ENCODE results near the gene DCN.

DCN gene

DNA sequence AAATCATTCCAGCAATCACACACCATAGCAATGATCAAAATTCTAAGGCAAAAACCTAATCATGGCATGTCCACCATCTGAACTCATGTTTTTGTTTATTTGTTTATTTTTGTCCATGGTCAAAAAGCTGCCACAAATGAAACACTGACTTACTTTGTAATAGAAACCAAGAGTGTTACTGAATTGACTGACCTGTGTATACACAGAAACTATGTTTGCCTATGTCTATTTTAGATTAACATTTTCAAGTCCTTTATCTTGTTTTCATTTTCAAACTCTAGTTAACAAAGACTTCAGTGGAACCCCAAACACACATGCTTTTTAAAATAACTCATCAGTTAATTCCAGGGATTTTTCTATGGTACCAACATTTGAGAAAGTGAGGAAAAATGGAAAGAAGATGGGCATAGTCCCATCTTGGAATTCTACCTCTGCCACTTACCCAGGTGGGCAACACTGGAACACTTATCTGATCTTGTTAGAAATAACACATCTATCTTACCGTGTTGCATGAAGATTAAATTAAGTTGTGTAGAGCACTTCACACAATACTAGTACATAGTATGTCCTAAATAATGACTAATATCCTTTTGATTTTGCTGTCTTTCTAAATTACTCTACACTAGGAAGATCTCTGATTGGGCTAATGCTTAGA lies 77.7 kb downstream of the DCN start:
- TF ChIP-seq CTCF (IDR thresholded peaks at IDR 0.05; ENCODE audit: low read length) (no peak), EZH2 (IDR thresholded peaks at IDR 0.05; ENCODE audit: borderline replicate concordance, low read length) (no peak)
- H3F3A ChIP-seq (ENCODE audit: insufficient read depth, low read length) = no peaks in the 10 kb centered on the region
- H3K27ac ChIP-seq (ENCODE audit: low read depth, low read length, poor library complexity, severe bottlenecking) = no peak overlapping the region
- H4K20me1 ChIP-seq (ENCODE audit: insufficient read depth, low read length) = no peaks in the 10 kb centered on the region
- H2AFZ ChIP-seq (ENCODE audit: low read length) = no peak overlapping the region
- no peaks in the 10 kb centered on the region for H3K9me3 ChIP-seq (ENCODE audit: low read length)
- H3K9ac ChIP-seq (ENCODE audit: low read length) = no peak overlapping the region
- no peak overlapping the region for H3K4me3 ChIP-seq (ENCODE audit: low read depth, low read length, poor library complexity, severe bottlenecking)
- no peaks in the 10 kb centered on the region for H3K27me3 ChIP-seq (ENCODE audit: insufficient read depth, low read length)
- no peaks in the 10 kb centered on the region for H3K36me3 ChIP-seq (ENCODE audit: insufficient read depth, low read length)
- H3K79me2 ChIP-seq (ENCODE audit: insufficient read depth, low read length) = no peaks in the 10 kb centered on the region
- no peak overlapping the region for H3K4me2 ChIP-seq (ENCODE audit: low read length)
- no peaks in the 10 kb centered on the region for H3K4me1 ChIP-seq (ENCODE audit: insufficient read depth, low read length, severe bottlenecking)
- H3K9me2 ChIP-seq (ENCODE audit: low read depth, low read length) = no peaks in the 10 kb centered on the region

DNA sequence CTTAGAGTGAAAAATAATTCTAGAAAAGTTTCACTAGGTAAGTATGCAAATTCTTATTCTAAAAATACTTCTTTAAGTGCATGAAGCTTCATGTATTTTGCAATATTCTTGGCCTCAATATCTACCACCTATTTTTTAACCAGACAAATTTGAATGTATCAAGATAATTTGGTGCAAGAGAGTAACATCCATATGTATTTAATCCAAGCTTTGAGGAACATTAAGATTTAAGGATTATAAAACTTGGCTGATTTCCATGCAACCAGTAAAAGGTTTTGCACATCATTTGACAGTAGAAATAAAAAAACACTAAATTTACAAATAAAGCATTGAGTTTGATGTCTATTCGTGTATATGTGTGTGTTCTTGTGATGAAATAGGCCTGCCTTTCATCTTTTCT lies 79.0 kb downstream of the DCN start:
- no peak for TF ChIP-seq CTCF (IDR thresholded peaks at IDR 0.05; ENCODE audit: low read length)
- no peak for TF ChIP-seq EZH2 (IDR thresholded peaks at IDR 0.05; ENCODE audit: borderline replicate concordance, low read length)
- H3K4me1 ChIP-seq (ENCODE audit: insufficient read depth, low read length, severe bottlenecking) = no peaks in the 10 kb centered on the region
- no peak overlapping the region for H3K27ac ChIP-seq (ENCODE audit: low read depth, low read length, poor library complexity, severe bottlenecking)
- H4K20me1 ChIP-seq (ENCODE audit: insufficient read depth, low read length) = no peaks in the 10 kb centered on the region
- H2AFZ ChIP-seq (ENCODE audit: low read length) = no peak overlapping the region
- H3K9me2 ChIP-seq (ENCODE audit: low read depth, low read length) = no peaks in the 10 kb centered on the region
- no peaks in the 10 kb centered on the region for H3F3A ChIP-seq (ENCODE audit: insufficient read depth, low read length)
- no peak overlapping the region for H3K9ac ChIP-seq (ENCODE audit: low read length)
- no peak overlapping the region for H3K4me2 ChIP-seq (ENCODE audit: low read length)
- H3K36me3 ChIP-seq (ENCODE audit: insufficient read depth, low read length) = no peaks in the 10 kb centered on the region
- no peak overlapping the region for H3K4me3 ChIP-seq (ENCODE audit: low read depth, low read length, poor library complexity, severe bottlenecking)
- H3K79me2 ChIP-seq (ENCODE audit: insufficient read depth, low read length) = no peaks in the 10 kb centered on the region
- H3K27me3 ChIP-seq (ENCODE audit: insufficient read depth, low read length) = no peaks in the 10 kb centered on the region
- H3K9me3 ChIP-seq (ENCODE audit: low read length) = no peaks in the 10 kb centered on the region

DNA sequence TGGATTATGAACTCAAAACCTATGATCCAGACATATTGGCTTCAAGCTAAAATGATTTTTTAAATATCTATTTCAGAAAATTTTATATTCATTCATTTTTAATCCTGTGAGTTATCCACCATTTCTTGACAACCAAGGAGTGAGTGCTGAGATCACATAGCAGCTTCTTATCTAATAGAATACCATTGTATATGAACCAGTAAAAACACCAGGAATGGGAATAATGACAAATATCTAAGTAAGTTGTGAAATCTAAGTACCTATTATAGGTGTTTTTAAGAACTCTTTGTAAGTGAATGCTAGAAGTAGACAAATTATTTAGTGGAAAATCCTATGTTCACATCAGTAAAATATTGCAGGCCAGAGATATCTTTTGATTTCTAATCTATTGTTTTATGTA lies 79.5 kb downstream of the DCN start:
- Histone ChIP-seq H3K4me2 (ENCODE audit: low read length) (no peak overlapping the region), H3K4me3 (ENCODE audit: low read depth, low read length, poor library complexity, severe bottlenecking) (no peak overlapping the region), H3K27ac (ENCODE audit: low read depth, low read length, poor library complexity, severe bottlenecking) (no peak overlapping the region), H3K9ac (ENCODE audit: low read length) (no peak overlapping the region), H3F3A (ENCODE audit: insufficient read depth, low read length) (no peaks in the 10 kb centered on the region), H2AFZ (ENCODE audit: low read length) (no peak overlapping the region), H3K9me3 (ENCODE audit: low read length) (no peaks in the 10 kb centered on the region), H3K9me2 (ENCODE audit: low read depth, low read length) (no peaks in the 10 kb centered on the region), H3K79me2 (ENCODE audit: insufficient read depth, low read length) (no peaks in the 10 kb centered on the region), H3K36me3 (ENCODE audit: insufficient read depth, low read length) (no peaks in the 10 kb centered on the region), H4K20me1 (ENCODE audit: insufficient read depth, low read length) (no peaks in the 10 kb centered on the region), H3K27me3 (ENCODE audit: insufficient read depth, low read length) (no peaks in the 10 kb centered on the region), H3K4me1 (ENCODE audit: insufficient read depth, low read length, severe bottlenecking) (no peaks in the 10 kb centered on the region)
- TF ChIP-seq CTCF (IDR thresholded peaks at IDR 0.05; ENCODE audit: low read length) (no peak), EZH2 (IDR thresholded peaks at IDR 0.05; ENCODE audit: borderline replicate concordance, low read length) (no peak)
